GM19035 (cell line): ENCODE measurements around the gene GRID1.

Experiments
- ATAC-seq: cut with Tn5 transposase; IDR thresholded peaks from one replicate; pipeline ENCODE4 v1.9.1; 2021; ENCODE audit not compliant: unreplicated experiment

Gene GRID1

GRCh38 chr10:86366033-86366901, at the start of gene GRID1:
Gene GRID1, minus strand, starts transcription at chr10:86366795.
- peak; percentile 32 for ATAC-seq

DNA sequence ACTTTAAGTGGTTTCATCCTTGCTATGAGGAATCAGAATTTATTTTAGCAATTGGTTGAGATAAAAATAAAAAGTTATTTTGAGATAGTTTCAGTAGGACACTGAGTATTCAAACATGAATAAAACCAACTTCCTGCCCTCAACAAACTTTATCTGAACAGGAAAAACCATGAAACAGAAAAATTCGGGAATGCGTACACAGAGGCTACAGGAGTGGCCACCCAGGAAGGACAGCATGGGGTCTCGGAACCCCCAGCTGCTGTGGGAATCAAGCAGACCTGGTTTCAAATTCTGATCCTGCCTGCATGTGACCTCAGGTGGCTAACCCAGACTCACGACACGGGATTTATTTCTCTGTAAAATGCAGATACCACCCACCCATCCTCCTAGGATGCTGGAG, 49.0 kb upstream of the GRID1 start:
- no peak for ATAC-seq

GRCh38 chr10:86415116-86415515, 48.5 kb upstream of the GRID1 start:
- ATAC-seq, result no peak

DNA sequence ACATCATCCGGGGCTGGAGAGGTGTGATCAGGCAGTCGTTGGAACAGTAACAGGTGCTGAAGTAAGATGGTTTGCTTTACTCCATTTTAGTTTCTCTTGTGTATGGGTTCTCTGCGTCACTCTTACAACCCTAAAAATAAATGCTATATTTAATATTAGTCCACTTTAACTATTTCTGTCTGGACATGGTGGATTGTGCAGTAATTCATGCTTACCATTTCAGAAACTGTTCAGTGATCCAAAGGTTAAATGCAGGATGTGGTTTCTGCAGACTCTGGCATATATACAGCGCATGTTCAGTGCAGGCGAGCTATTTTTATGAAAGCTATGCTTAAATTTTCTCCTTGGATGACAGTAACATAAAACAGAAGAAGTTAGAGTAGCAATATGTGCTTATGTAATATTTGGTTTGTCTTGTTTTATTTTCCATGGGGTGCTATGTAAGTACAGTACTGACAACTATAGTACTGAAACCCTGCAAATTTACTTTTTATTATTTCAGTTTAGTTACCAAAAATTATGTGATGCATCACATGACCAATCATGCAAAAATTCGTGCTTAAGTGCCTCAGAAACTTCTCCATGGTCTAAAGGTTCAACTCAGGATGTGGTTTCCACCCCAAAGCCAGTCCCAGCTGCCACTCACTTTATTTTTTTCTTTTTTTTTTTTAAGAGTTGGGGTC, 46.6 kb upstream of the GRID1 start:
- peak; percentile 65 for ATAC-seq

- ATAC-seq, result peak; percentile 12
Measured at GRCh38 chr10:86411852-86412560, 45.4 kb upstream of the GRID1 start.

GRCh38 chr10:86411281-86411841, 44.8 kb upstream of the GRID1 start:
- ATAC-seq, result peak; percentile 56

DNA sequence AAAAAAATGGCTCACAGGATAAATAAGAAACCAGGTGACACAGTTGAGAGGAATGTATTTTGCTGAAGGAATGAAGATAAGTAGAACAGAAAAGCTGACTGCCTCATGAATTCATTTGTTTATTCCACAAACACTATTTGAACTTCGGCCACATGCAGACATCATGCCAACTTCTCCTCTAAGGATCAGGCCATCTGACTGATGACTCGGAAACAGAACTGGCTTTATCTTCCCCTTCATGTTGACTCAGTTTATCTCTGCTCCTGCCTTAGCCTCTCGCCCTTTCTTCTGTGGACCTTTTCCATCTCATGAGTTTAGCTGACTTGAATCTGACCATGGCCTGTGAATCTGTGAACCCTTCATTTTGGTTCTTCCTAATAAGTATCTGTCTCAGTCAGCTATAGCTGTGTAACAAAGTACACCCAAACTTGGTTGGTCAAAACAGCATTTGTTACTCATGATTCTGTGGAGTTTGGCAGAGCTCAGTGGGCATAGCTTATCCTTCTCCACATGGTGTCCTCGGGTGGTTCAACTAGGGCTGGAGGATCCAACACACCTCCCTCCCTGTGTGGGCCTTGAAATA, 44.0 kb upstream of the GRID1 start:
- ATAC-seq, result no peak

- ATAC-seq, result no peak
Measured at GRCh38 chr10:86409183-86409582, 42.6 kb upstream of the GRID1 start.

- ATAC-seq, result no peak
Measured at GRCh38 chr10:86403183-86403797, 36.7 kb upstream of the GRID1 start.

DNA sequence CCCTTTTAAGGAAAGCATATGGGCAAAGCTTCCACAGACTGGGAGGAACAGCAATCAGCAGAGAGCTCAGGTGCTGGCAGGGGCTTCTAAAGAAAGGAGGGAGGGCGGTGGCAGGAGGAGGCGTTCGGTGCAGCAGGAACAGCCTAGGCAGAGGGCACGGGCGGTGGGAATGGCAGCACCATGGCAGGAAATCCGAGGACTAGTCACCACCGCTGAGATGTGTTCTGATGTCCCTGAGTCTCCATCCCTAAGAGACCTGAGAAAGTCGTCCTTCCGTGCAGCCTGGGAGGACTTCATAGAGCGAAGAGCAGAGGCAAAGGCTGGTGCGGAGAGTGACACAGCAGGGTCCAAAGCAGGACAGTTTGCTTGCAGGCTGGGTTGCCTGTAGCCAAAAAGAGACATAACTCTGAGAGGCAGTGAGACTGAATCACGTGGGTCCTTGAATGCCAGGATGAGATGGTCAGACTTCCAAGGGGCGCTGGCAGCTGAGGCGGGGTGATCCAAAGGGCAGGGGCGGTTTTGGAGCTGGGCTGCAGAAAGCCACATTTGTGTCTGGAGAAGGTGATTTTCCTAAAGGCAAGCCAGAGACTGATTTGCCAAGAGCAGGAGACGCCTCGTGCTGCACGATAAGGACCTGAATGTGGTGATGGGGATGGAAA, 35.8 kb upstream of the GRID1 start:
- ATAC-seq, result no peak

GRCh38 chr10:86401588-86402282, 35.1 kb upstream of the GRID1 start:
- no peak for ATAC-seq

DNA sequence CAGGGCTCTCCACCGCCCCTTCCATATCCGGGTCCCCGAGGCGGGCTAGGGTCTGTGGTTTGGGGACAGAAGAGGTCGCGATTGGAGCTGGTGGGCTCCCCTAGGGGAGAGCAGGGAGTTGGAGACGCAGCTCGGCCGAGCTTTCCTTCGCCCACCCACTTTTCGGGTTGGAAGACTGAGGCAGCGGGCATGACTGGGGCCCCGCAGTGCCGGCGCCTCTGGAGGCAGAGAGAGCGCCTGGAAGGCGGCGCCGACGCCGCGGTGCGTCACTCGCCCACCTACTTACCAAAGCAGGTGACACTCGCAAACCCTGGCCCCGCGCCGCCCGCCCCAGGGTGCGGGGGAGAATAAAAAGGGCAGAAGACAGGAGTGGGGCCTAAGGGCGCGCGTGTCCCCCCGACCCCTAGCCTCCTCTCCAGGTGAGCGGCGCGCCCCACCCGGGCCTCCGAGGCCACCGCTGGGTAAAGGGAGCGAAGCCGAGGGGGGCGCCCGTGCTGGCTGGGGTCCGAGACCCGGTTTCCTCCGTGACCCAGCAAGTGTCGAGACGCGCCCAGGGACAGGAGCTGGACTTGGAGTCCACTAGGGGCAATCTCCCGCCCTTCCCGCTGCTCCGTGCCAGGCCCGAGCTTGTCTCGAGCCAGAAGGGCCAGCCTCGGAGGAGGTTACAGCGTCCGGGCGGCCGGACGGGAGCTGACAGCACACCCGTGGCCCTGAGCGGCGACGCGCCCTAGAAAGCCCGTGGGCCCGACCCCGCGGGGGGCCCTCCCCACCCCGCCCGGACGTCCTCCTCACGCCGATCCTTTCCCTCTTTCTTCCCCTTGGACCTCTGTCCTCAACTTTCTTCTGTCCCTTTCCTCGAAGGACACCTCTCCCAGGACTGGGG, 34.4 kb upstream of the GRID1 start:
- peak; percentile 48 for ATAC-seq

- peak; percentile 82 for ATAC-seq
Measured at GRCh38 chr10:86399879-86400704, 33.5 kb upstream of the GRID1 start.

- no peak for ATAC-seq
Measured at GRCh38 chr10:86399514-86399878, 32.9 kb upstream of the GRID1 start.

DNA sequence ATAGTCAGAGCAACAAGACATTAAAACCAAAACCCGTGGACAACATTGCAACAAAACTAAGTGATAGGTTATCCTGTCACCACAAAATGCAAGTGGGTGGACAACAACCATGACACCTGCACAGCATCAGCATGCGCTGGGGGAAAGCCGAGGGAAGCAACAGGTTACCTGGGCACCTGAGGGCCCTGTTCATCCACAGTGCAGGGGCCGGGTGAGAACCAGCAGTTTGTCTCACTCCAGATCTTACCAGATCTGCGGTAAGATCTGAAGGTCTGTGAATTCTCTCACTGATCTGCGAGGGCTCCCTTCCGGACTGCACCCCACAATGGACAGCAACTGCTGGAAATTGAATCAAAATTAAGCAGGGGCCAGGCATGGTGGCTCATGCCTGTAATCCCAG, 30.5 kb upstream of the GRID1 start:
- ATAC-seq, result no peak

GRCh38 chr10:86393862-86394455, 27.4 kb upstream of the GRID1 start:
- no peak for ATAC-seq

DNA sequence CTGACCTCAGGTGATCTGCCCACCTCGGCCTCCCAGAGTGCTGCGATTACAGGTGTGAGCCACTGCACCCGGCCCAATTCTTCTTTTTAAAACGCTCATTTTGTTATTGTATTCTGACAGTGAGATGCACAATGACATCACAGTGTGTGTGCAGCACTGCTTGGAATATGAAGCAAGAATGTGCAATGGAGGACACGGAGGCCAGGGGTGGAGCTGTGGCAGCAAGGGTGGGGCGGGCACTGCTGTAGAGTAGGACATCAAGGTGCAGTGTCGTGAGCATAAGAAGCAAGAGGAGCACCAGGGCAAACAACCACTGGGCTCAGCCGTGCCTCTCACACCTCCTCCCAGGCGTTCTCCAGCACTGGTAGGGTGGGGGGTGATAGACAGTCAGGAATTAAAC, 26.8 kb upstream of the GRID1 start:
- no peak for ATAC-seq
